Measurements from ENCODE around the gene TBC1D20. TPM values are rescaled to one million over a fixed set of nuclear protein-coding genes. Genes with fewer than 3 reads are reported as not detected.
"Not testable (repeated sequence)": the region's sequence is repeated elsewhere in the genome, so short reads cannot be mapped to it uniquely, and the experiment has no call there.

The TBC1D20 gene
- total RNA-seq, 2 experiments from 2014 or later: 22.2 to 23.8 TPM

- H3K4me3 Mint-ChIP-seq: no peak overlapping the region
- H3K4me1 Mint-ChIP-seq (ENCODE audit: low read depth): peaks cover 8% of the 10 kb centered on the region
- ChIA-PET POLR2A (interaction anchor here (0.6 to 1.9 kb wide), 3 partner anchors 11 to 32 kb away, joined by 3 to 6 read pairs (median 5); no protein-coding TSS in a partner anchor), CTCF (no interaction called here)
- H3K27me3 Mint-ChIP-seq: no peaks in the 10 kb centered on the region
- TF ChIP-seq, protein P1, sequence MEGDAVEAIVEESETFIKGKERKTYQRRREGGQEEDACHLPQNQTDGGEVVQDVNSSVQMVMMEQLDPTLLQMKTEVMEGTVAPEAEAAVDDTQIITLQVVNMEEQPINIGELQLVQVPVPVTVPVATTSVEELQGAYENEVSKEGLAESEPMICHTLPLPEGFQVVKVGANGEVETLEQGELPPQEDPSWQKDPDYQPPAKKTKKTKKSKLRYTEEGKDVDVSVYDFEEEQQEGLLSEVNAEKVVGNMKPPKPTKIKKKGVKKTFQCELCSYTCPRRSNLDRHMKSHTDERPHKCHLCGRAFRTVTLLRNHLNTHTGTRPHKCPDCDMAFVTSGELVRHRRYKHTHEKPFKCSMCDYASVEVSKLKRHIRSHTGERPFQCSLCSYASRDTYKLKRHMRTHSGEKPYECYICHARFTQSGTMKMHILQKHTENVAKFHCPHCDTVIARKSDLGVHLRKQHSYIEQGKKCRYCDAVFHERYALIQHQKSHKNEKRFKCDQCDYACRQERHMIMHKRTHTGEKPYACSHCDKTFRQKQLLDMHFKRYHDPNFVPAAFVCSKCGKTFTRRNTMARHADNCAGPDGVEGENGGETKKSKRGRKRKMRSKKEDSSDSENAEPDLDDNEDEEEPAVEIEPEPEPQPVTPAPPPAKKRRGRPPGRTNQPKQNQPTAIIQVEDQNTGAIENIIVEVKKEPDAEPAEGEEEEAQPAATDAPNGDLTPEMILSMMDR (IDR thresholded peaks at IDR 0.05): no peak
- intact Hi-C loops (cut with micrococcal nuclease): no loop called here
- no peak for DNase-seq
- no peak overlapping the region for H3K27ac Mint-ChIP-seq
- H3K36me3 Mint-ChIP-seq (ENCODE audit: low read depth): peaks cover 39% of the 10 kb centered on the region
- ATAC-seq: no peak
- no peaks in the 10 kb centered on the region for H3K9me3 Mint-ChIP-seq
These were observed 66.1 kb downstream of the TBC1D20 start for GRCh38 chr20:396252-396618.

- H3K27me3 Mint-ChIP-seq; H3K4me3 Mint-ChIP-seq; DNase-seq; intact Hi-C loops (cut with micrococcal nuclease); H3K4me1 Mint-ChIP-seq (ENCODE audit: low read depth); ATAC-seq; H3K9me3 Mint-ChIP-seq: not testable (repeated sequence)
- Mint-ChIP-seq H3K27ac (peak overlapping the region; percentile 4), H3K36me3 (ENCODE audit: low read depth) (peaks cover 58% of the 10 kb centered on the region)
- POLR2A ChIA-PET: interaction anchor here (1.6 kb wide), 1 partner anchor 11 kb away, joined by 5 read pairs; no protein-coding TSS in a partner anchor
- CTCF ChIA-PET: interaction anchor here (0.8 to 1.5 kb wide), 2 partner anchors 10 to 259 kb away, joined by 3 read pairs; no protein-coding TSS in a partner anchor
These were observed 69.0 kb downstream of the TBC1D20 start for GRCh38 chr20:393296-393695.

GRCh38 chr20:391041-391711, 71.2 kb downstream of the TBC1D20 start:
- no peaks in the 10 kb centered on the region for H3K4me1 Mint-ChIP-seq (ENCODE audit: low read depth)
- intact Hi-C loops (cut with micrococcal nuclease): no loop called here
- H3K36me3 Mint-ChIP-seq (ENCODE audit: low read depth): peaks cover 59% of the 10 kb centered on the region
- TF ChIP-seq, protein P1 (IDR thresholded peaks at IDR 0.05): no peak
- ChIA-PET CTCF (interaction anchor here (1.2 to 1.3 kb wide), 2 partner anchors 8 to 10 kb away, joined by 3 read pairs; no protein-coding TSS in a partner anchor), POLR2A (interaction anchor here (1.0 to 2.1 kb wide), 3 partner anchors 9 to 16 kb away, joined by 3 to 8 read pairs (median 4); no protein-coding TSS in a partner anchor)
- DNase-seq (no peak), ATAC-seq (no peak)
- H3K27me3 Mint-ChIP-seq: no peaks in the 10 kb centered on the region
- H3K27ac Mint-ChIP-seq: no peak overlapping the region
- no peak overlapping the region for H3K4me3 Mint-ChIP-seq
- H3K9me3 Mint-ChIP-seq: no peaks in the 10 kb centered on the region

DNA sequence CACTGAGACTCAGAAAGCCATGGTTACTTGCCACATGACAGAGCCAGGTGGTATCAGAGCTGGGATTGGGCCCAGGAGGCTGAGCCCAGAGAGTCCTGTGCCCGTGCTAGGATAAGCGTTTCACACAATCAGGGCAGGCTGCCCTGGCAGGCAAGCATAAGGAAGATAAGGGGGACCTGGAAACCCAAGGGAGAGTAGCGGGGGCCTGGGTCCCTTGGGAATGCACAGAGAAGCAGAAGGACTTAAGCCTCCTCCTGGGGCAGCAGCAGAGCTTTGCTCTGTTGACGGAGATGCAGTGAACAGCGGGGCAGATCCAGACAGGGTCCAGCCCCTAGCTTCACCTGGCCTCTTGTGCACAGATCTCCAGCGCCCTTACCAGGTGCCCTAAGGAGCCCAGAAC, 73.1 kb downstream of the TBC1D20 start:
- POLR2A ChIA-PET: interaction anchor here (1.2 to 2.1 kb wide), 3 partner anchors 10 to 18 kb away, joined by 3 to 8 read pairs (median 4); no protein-coding TSS in a partner anchor
- CTCF ChIA-PET: no interaction called here
- DNase-seq: no peak
- H3K27ac Mint-ChIP-seq: no peak overlapping the region
- no peaks in the 10 kb centered on the region for H3K27me3 Mint-ChIP-seq
- no peaks in the 10 kb centered on the region for H3K9me3 Mint-ChIP-seq
- H3K36me3 Mint-ChIP-seq (ENCODE audit: low read depth): peaks cover 59% of the 10 kb centered on the region
- H3K4me3 Mint-ChIP-seq: no peak overlapping the region
- intact Hi-C loops (cut with micrococcal nuclease): no loop called here
- ATAC-seq: no peak
- TF ChIP-seq, protein P1 (IDR thresholded peaks at IDR 0.05): no peak
- no peaks in the 10 kb centered on the region for H3K4me1 Mint-ChIP-seq (ENCODE audit: low read depth)

DNA sequence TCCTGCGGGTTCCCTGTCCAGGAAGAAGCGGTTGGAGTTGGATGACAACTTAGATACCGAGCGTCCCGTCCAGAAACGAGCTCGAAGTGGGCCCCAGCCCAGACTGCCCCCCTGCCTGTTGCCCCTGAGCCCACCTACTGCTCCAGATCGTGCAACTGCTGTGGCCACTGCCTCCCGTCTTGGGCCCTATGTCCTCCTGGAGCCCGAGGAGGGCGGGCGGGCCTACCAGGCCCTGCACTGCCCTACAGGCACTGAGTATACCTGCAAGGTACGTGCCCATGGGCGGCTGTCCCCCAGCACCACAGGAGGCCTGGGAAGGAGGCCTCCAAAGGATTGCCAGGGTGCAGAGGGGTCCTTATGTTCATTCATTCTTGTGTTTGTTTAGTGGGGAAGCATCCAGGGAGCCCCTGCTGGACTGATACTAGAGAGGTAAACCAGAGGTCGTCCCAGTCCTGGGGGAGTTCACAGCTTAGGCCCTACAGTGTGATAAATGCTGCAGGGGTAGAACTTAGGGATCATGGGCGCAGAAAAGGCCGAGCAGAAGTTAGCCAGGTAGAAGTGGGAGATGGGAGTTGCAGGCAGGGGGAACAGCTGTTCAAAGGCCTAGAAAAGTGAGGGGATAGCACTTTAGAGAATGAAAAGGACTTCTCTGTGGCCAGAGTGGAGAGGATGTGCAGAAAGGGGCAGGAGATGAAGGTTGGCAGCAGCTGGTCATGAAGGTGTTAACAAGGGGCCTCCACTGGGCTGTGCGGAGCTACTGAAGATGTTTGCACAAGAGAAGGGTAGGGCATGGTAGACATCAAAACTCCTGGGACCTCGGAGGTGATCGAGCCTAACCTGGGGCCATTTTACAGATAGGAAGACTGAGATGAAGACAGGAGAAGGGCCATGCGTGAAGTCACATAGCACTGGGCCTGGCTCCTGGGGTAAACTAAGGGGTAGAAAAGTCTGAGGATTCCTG, 74.0 kb downstream of the TBC1D20 start:
- H3K27ac Mint-ChIP-seq: no peak overlapping the region
- POLR2A ChIA-PET: interaction anchor here (1.2 kb wide), 1 partner anchor 15 kb away, joined by 3 read pairs; no protein-coding TSS in a partner anchor
- H3K9me3 Mint-ChIP-seq: no peaks in the 10 kb centered on the region
- CTCF ChIA-PET: interaction anchor here (0.6 kb wide), 1 partner anchor 158 kb away, joined by 3 read pairs; no protein-coding TSS in a partner anchor
- H3K4me3 Mint-ChIP-seq: no peak overlapping the region
- TF ChIP-seq, protein P1 (IDR thresholded peaks at IDR 0.05): no peak
- DNase-seq (no peak), ATAC-seq (no peak)
- intact Hi-C loops (cut with micrococcal nuclease): no loop called here
- peaks cover 6% of the 10 kb centered on the region for H3K4me1 Mint-ChIP-seq (ENCODE audit: low read depth)
- peaks cover 62% of the 10 kb centered on the region for H3K36me3 Mint-ChIP-seq (ENCODE audit: low read depth)
- H3K27me3 Mint-ChIP-seq: no peaks in the 10 kb centered on the region
